Fibroblast of lung (primary cell): Measurements from ENCODE around the gene ZNF512.

Source experiments
- CTCF ChIP-seq, 2 donors: IDR thresholded peaks in 1 of 2; conservative IDR thresholded peaks in 1 of 2; 1 replicate in 1 of 2; 2 replicates in 1 of 2; pipeline ENCODE4 v1.5.1; 2011 to 2012; ENCODE audit warnings: low read length in 2 of 2, control low read depth in 1 of 2, inconsistent platforms in 1 of 2, low read depth in 1 of 2, mild to moderate bottlenecking in 1 of 2
- EZH2 ChIP-seq: IDR thresholded peaks from 2 replicates; pipeline ENCODE4 v1.5.1; 2012; ENCODE audit warnings: low read length, control low read depth, mild to moderate bottlenecking; ENCODE audit errors: missing control alignments

- TF ChIP-seq CTCF (conservative IDR thresholded peaks at IDR 0.05 in 1 of 2, IDR thresholded peaks at IDR 0.05 in 1 of 2; ENCODE audit: low read depth in 1 of 2, low read length in 2 of 2) (no peak), EZH2 (no peak)
Observed at GRCh38 chr2:27545348-27546141, 37.3 kb upstream of the ZNF512 start.
